Measurements from ENCODE around the gene ADAMTSL3. TPM values are rescaled to one million over a fixed set of nuclear protein-coding genes. Genes with fewer than 3 reads are reported as not detected.

ADAMTSL3 gene
- total RNA-seq, 2 donors from 2014 or later: not detected

GRCh38 chr15:83871808-83872559 is 218.1 kb downstream of the ADAMTSL3 start:
- no peak overlapping the region for H3K4me3 Mint-ChIP-seq
- H3K9me3 ChIP-seq (ENCODE audit: control insufficient read depth, low read length, poor library complexity, severe bottlenecking): no peaks in the 10 kb centered on the region

DNA sequence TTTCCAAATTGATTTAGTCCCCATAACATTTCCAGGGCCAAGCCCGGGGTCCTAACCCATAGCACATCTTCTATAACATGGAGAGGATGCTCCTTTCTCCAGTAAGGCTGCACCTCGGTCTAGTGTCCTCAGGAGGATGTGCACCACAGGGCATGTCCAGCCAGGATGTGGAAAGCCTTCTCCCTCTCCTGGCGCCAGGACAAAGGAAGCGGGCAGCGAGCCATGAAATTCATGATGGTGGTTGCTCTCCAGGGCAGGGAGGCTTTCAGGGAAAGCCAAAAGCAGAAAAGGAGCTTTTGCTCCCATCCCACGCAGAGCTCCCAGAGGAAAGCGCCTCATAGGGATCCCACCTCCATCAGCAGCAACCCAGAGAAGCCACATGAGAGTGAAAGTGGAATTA is 220.0 kb downstream of the ADAMTSL3 start:
- no peaks in the 10 kb centered on the region for H3K9me3 ChIP-seq (ENCODE audit: control insufficient read depth, low read length, poor library complexity, severe bottlenecking)
- ATAC-seq: no peak
- Mint-ChIP-seq H3K27me3 (no peaks in the 10 kb centered on the region), H3K27ac (no peak overlapping the region), H3K4me3 (no peak overlapping the region), H3K36me3 (ENCODE audit: low read depth) (no peaks in the 10 kb centered on the region), H3K4me1 (no peaks in the 10 kb centered on the region)
- DNase-seq: no peak

More at GRCh38 chr15:83871808-83872559, 218.1 kb downstream of the ADAMTSL3 start:
- Mint-ChIP-seq H3K27ac (no peak overlapping the region), H3K27me3 (no peaks in the 10 kb centered on the region), H3K36me3 (ENCODE audit: low read depth) (no peaks in the 10 kb centered on the region), H3K4me1 (no peaks in the 10 kb centered on the region)
- ATAC-seq (no peak), DNase-seq (no peak)

GRCh38 chr15:83880529-83880928 is 226.6 kb downstream of the ADAMTSL3 start:
- no peaks in the 10 kb centered on the region for H3K9me3 ChIP-seq (ENCODE audit: control insufficient read depth, low read length, poor library complexity, severe bottlenecking)
- ATAC-seq: no peak
- Mint-ChIP-seq H3K4me3 (no peak overlapping the region), H3K27ac (no peak overlapping the region), H3K27me3 (peaks cover 5% of the 10 kb centered on the region), H3K4me1 (no peaks in the 10 kb centered on the region), H3K36me3 (ENCODE audit: low read depth) (no peaks in the 10 kb centered on the region)
- DNase-seq: no peak

DNA sequence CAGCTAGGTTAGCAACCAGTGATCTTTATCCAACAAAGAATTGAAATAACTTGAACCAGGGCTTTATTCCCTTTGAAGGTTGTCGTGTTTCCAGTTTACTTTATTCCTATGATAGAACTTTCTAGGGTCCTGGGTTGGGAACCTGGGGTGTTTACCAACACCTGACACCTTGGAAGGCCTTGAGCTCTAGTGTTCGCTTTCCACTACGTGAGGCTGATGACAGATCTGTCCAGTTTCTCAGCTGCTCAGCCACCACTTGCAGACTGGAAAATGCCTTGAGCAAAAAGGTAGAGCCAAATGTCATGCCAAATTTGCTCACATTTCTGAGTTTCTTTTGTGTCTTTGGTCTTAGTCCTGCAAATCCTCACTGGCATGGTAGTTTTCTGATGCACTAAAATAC is 227.2 kb downstream of the ADAMTSL3 start:
- no peaks in the 10 kb centered on the region for H3K9me3 ChIP-seq (ENCODE audit: control insufficient read depth, low read length, poor library complexity, severe bottlenecking)
- Mint-ChIP-seq H3K4me1 (no peaks in the 10 kb centered on the region), H3K4me3 (no peak overlapping the region), H3K36me3 (ENCODE audit: low read depth) (no peaks in the 10 kb centered on the region), H3K27me3 (peaks cover 5% of the 10 kb centered on the region), H3K27ac (no peak overlapping the region)
- ATAC-seq (no peak), DNase-seq (no peak)

DNA sequence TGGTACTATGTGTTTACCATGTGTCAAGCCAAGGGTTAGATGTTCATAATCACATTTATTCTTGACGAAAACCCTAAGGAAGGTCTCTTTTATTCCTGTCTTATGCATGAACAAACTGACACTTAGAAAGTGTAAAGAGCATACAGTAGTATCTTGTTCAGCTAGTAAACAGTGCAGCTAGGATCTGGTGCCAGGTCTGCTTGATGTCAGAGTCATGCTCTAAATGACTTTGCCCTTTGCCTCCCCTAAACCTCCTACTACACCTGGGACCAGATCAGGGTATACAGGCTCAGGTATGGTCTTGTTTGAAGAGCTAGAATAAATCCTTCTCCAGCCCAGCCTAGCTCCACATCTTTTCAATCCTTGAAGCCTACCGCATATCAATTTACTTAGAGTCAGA is 232.4 kb downstream of the ADAMTSL3 start:
- DNase-seq (no peak), ATAC-seq (no peak)
- Mint-ChIP-seq H3K4me1 (no peaks in the 10 kb centered on the region), H3K27ac (no peak overlapping the region), H3K36me3 (ENCODE audit: low read depth) (no peaks in the 10 kb centered on the region), H3K4me3 (no peak overlapping the region), H3K27me3 (peaks cover 1% of the 10 kb centered on the region)
- no peaks in the 10 kb centered on the region for H3K9me3 ChIP-seq (ENCODE audit: control insufficient read depth, low read length, poor library complexity, severe bottlenecking)

DNA sequence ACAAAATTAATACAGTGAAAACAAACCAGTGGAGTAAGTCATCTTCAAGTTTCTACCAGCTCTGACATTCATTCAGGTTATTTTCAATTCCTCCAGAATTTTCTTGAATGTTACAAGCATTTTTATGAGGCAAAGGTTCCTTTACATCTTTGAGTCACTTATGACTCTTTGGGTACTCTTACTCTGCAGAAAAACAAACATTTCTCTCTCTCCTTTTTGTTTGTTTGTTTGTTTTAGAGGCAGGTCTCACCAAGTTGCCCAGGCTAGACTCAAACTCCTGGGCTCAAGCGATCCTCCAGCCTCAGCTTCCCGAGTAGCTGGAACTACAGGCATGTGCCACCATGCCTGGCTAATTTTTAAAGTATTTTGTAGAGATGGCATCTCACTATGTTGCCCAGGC is 233.5 kb downstream of the ADAMTSL3 start:
- ATAC-seq (no peak), DNase-seq (no peak)
- H3K9me3 ChIP-seq (ENCODE audit: control insufficient read depth, low read length, poor library complexity, severe bottlenecking): no peaks in the 10 kb centered on the region
- H3K4me3 Mint-ChIP-seq: no peak overlapping the region
- H3K36me3 Mint-ChIP-seq (ENCODE audit: low read depth): no peaks in the 10 kb centered on the region
- H3K27me3 Mint-ChIP-seq: peaks cover 5% of the 10 kb centered on the region
- H3K4me1 Mint-ChIP-seq: no peaks in the 10 kb centered on the region
- H3K27ac Mint-ChIP-seq: no peak overlapping the region

DNA sequence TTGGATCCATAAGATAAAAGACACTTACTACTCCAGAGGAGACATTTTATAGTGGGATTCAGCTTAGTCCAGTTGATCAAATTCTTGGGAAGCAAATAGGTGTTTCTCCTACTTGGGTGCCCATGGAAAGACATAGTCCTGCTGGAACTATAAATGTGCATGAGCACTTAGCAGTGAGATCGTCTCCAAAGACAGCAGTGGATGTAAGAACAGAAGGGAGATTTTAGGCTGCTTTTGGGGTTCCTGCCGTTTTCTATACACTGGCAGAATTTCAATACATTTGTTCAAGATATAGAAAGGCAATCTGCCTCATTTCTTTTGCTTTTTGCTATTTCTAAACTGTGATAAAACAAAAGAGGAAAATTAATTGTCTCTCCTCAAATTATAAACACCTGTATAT is 234.0 kb downstream of the ADAMTSL3 start:
- ATAC-seq (no peak), DNase-seq (no peak)
- peaks cover 5% of the 10 kb centered on the region for H3K27me3 Mint-ChIP-seq
- no peaks in the 10 kb centered on the region for H3K9me3 ChIP-seq (ENCODE audit: control insufficient read depth, low read length, poor library complexity, severe bottlenecking)
- H3K27ac Mint-ChIP-seq: no peak overlapping the region
- no peaks in the 10 kb centered on the region for H3K36me3 Mint-ChIP-seq (ENCODE audit: low read depth)
- no peak overlapping the region for H3K4me3 Mint-ChIP-seq
- no peaks in the 10 kb centered on the region for H3K4me1 Mint-ChIP-seq

- DNase-seq (no peak), ATAC-seq (no peak)
- no peak overlapping the region for H3K27ac Mint-ChIP-seq
Measured at GRCh38 chr15:83889995-83890394, 236.1 kb downstream of the ADAMTSL3 start.

DNA sequence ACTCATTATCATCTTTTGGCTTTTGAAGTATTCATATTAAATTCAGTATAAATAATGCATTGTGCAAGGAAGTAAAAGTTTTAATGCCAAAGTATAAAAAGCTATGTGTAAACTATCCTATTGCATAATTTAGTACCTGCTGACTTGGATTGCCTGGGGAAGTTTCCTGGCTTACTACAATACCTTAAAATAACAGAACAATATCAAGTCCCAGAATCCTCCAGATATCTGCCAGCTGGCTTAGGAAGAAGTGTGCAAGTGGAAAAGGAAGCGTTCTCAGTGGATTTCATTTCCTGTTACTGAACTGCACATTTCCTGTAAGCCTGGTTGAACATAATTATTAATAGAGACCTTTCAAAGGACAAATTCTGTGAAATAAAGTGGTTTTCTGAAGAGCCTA is 236.7 kb downstream of the ADAMTSL3 start:
- ATAC-seq (no peak), DNase-seq (no peak)
- Mint-ChIP-seq H3K27ac (no peak overlapping the region), H3K4me3 (no peak overlapping the region), H3K27me3 (peaks cover 5% of the 10 kb centered on the region), H3K4me1 (no peaks in the 10 kb centered on the region), H3K36me3 (ENCODE audit: low read depth) (no peaks in the 10 kb centered on the region)
- no peaks in the 10 kb centered on the region for H3K9me3 ChIP-seq (ENCODE audit: control insufficient read depth, low read length, poor library complexity, severe bottlenecking)

More at GRCh38 chr15:83889995-83890394, 236.1 kb downstream of the ADAMTSL3 start:
- H3K9me3 ChIP-seq (ENCODE audit: control insufficient read depth, low read length, poor library complexity, severe bottlenecking): no peaks in the 10 kb centered on the region
- Mint-ChIP-seq H3K4me3 (no peak overlapping the region), H3K4me1 (no peaks in the 10 kb centered on the region), H3K36me3 (ENCODE audit: low read depth) (no peaks in the 10 kb centered on the region), H3K27me3 (peaks cover 5% of the 10 kb centered on the region)

- peaks cover 5% of the 10 kb centered on the region for H3K27me3 Mint-ChIP-seq
- H3K4me3 Mint-ChIP-seq: no peak overlapping the region
- DNase-seq (no peak), ATAC-seq (no peak)
- H3K4me1 Mint-ChIP-seq: no peaks in the 10 kb centered on the region
- no peaks in the 10 kb centered on the region for H3K9me3 ChIP-seq (ENCODE audit: control insufficient read depth, low read length, poor library complexity, severe bottlenecking)
- H3K36me3 Mint-ChIP-seq (ENCODE audit: low read depth): no peaks in the 10 kb centered on the region
- no peak overlapping the region for H3K27ac Mint-ChIP-seq
Measured at GRCh38 chr15:83892498-83892897, 238.6 kb downstream of the ADAMTSL3 start.

DNA sequence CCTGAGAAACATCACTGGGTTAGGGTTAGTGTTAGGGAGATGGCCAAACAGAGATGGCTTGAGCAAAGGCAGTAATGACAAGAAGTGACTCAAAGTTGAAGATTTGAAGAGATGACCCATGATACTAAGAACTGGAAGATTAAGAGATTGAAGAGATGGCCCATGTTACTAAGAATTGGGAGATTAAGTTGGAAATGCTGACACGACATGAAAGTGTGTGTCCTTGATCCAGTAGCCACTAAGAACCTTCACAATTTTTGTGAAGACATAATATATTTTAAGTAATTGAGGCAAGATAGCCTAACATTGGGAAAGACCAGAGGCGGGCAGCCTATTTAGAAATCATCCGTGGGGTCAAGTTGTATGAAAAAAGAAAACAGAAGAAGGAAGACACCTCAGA is 239.4 kb downstream of the ADAMTSL3 start:
- Mint-ChIP-seq H3K4me1 (no peaks in the 10 kb centered on the region), H3K27ac (no peak overlapping the region), H3K27me3 (peaks cover 5% of the 10 kb centered on the region), H3K36me3 (ENCODE audit: low read depth) (no peaks in the 10 kb centered on the region), H3K4me3 (no peak overlapping the region)
- ATAC-seq (no peak), DNase-seq (no peak)
- no peaks in the 10 kb centered on the region for H3K9me3 ChIP-seq (ENCODE audit: control insufficient read depth, low read length, poor library complexity, severe bottlenecking)

DNA sequence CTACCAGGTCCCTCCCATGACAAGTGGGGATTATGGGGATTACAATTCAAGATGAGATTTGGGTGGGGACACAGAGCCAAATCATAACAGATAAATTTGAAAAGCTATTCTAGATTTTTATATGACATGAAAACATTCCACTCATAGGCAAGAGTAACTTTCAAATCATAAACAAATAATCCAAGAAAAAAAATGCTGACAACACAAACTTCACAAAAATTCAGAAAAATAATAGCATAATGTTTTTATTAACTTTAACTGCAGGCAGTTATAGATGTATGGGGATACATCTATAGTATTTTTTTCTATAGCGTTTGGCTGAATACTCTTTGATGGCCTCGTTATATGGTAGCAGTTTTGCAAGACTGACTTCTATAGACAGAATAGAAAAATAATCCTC is 243.1 kb downstream of the ADAMTSL3 start:
- H3K4me1 Mint-ChIP-seq: no peaks in the 10 kb centered on the region
- DNase-seq: no peak

DNA sequence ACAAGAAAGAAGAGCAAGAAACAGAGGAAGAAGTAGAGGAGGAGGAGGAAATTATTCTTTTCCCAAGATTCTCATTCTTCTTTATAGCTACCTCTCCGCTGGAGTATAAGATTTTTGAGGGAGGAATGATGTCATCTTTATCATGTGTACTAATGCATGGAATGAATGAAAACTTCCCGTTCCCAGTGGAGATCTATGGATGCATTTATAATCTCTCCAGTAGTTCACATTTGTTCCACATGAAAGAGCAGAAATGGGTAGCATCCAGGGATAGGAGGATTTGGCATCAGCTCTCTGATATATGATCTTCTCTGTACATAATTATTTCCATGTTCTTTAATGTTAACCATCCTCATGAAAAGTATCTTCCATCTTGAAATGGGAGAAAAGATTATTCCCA is 244.4 kb downstream of the ADAMTSL3 start:
- H3K9me3 ChIP-seq (ENCODE audit: control insufficient read depth, low read length, poor library complexity, severe bottlenecking): no peaks in the 10 kb centered on the region
- no peak for DNase-seq
- no peak overlapping the region for H3K27ac Mint-ChIP-seq
- no peaks in the 10 kb centered on the region for H3K4me1 Mint-ChIP-seq
- no peak overlapping the region for H3K4me3 Mint-ChIP-seq
- no peaks in the 10 kb centered on the region for H3K36me3 Mint-ChIP-seq (ENCODE audit: low read depth)
- ATAC-seq: no peak
- peaks cover 8% of the 10 kb centered on the region for H3K27me3 Mint-ChIP-seq

More for the DNA sequence above, 243.1 kb downstream of the ADAMTSL3 start:
- no peak for ATAC-seq
- Mint-ChIP-seq H3K36me3 (ENCODE audit: low read depth) (no peaks in the 10 kb centered on the region), H3K27ac (no peak overlapping the region), H3K27me3 (no peaks in the 10 kb centered on the region), H3K4me3 (no peak overlapping the region)
- H3K9me3 ChIP-seq (ENCODE audit: control insufficient read depth, low read length, poor library complexity, severe bottlenecking): no peaks in the 10 kb centered on the region

GRCh38 chr15:83899670-83900069 is 245.7 kb downstream of the ADAMTSL3 start:
- no peak for DNase-seq
- no peak for ATAC-seq
- H3K27ac Mint-ChIP-seq: no peak overlapping the region
- peaks cover 8% of the 10 kb centered on the region for H3K27me3 Mint-ChIP-seq
- H3K4me1 Mint-ChIP-seq: no peaks in the 10 kb centered on the region
- no peak overlapping the region for H3K4me3 Mint-ChIP-seq
- H3K36me3 Mint-ChIP-seq (ENCODE audit: low read depth): no peaks in the 10 kb centered on the region
- no peaks in the 10 kb centered on the region for H3K9me3 ChIP-seq (ENCODE audit: control insufficient read depth, low read length, poor library complexity, severe bottlenecking)
